Measurements from ENCODE around the gene CCL1.

The CCL1 gene

DNA sequence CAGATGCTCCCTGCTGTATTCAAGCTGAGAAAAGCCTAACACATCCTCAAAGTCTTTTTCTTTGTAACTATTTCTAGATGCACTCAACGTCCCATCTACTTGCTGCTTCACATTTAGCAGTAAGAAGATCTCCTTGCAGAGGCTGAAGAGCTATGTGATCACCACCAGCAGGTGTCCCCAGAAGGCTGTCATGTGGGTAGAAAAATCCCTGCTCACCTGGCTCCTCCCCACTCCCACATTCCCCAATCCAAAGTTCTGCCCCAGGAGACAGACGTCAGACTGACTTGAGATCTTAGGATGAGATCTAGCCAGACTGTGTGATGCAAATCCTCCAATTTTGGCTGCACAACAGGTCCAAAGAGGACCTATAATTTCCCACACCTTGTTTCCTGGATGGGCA is 5.6 kb downstream of the CCL1 start (continued):
- TF ChIP-seq, protein P1, sequence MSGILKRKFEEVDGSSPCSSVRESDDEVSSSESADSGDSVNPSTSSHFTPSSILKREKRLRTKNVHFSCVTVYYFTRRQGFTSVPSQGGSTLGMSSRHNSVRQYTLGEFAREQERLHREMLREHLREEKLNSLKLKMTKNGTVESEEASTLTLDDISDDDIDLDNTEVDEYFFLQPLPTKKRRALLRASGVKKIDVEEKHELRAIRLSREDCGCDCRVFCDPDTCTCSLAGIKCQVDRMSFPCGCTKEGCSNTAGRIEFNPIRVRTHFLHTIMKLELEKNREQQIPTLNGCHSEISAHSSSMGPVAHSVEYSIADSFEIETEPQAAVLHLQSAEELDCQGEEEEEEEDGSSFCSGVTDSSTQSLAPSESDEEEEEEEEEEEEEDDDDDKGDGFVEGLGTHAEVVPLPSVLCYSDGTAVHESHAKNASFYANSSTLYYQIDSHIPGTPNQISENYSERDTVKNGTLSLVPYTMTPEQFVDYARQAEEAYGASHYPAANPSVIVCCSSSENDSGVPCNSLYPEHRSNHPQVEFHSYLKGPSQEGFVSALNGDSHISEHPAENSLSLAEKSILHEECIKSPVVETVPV (CRISPR knock-in tag; IDR thresholded peaks at IDR 0.05) = no peak
- TF ChIP-seq ZFP3 (CRISPR knock-in tag; IDR thresholded peaks at IDR 0.05) (no peak), ZNF565 (CRISPR knock-in tag; conservative IDR thresholded peaks at IDR 0.05; ENCODE audit: low read depth) (no peak), TCF4 (CRISPR knock-in tag; IDR thresholded peaks at IDR 0.05; ENCODE audit: borderline replicate concordance) (no peak), ESRRG (CRISPR knock-in tag; IDR thresholded peaks at IDR 0.05) (no peak), SNAI2 (CRISPR knock-in tag; IDR thresholded peaks at IDR 0.05) (no peak)
- TF ChIP-seq, protein P2, sequence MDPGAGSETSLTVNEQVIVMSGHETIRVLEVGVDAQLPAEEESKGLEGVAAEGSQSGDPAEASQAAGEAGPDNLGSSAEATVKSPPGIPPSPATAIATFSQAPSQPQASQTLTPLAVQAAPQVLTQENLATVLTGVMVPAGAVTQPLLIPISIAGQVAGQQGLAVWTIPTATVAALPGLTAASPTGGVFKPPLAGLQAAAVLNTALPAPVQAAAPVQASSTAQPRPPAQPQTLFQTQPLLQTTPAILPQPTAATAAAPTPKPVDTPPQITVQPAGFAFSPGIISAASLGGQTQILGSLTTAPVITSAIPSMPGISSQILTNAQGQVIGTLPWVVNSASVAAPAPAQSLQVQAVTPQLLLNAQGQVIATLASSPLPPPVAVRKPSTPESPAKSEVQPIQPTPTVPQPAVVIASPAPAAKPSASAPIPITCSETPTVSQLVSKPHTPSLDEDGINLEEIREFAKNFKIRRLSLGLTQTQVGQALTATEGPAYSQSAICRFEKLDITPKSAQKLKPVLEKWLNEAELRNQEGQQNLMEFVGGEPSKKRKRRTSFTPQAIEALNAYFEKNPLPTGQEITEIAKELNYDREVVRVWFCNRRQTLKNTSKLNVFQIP (CRISPR knock-in tag; IDR thresholded peaks at IDR 0.05; ENCODE audit: borderline replicate concordance, low read depth) = no peak

DNA sequence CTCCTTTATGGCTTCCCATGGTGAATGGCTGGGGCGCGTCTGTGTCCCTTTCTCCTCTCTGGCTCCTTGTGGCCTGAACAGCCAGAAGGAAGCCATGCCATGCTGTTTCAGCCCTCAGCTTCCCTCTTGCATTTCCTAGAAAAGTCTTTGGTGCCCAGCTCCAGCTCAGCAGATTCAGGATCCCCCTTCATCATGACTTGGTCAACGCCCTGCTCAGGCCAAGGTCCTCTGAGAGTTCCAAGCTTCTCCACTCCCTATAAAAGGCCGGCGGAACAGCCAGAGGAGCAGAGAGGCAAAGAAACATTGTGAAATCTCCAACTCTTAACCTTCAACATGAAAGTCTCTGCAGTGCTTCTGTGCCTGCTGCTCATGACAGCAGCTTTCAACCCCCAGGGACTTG is 6.8 kb downstream of the CCL1 start, which contains the start of gene CCL13:
Gene CCL13, plus strand, starts transcription at position 287 of the 400 bp plus-strand sequence. Its CDS starts 47 bp downstream, at position 334.
- no peak for ATAC-seq

DNA sequence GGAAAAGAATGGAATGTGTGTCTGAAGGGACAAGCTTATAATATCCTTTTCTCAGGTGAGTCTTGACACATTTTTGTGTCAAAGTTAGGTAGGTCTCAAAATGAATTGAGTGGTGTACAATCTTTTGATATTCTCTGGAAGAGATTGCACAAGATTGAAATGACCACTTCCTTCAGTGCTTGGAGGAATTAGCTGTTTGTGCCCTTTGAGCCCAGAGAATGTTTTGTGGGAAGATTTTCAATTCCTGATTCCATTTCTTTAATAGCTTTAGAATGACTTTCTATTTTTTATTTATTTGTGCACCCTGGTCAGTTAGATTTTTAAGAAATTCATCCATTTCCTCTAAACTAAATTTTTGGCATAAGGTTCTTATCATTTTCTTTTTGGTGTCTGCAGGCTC is 8.4 kb downstream of the CCL1 start:
- TF ChIP-seq ZFP30 (CRISPR knock-in tag; IDR thresholded peaks at IDR 0.05) (no peak), ZC3H10 (CRISPR knock-in tag; IDR thresholded peaks at IDR 0.05) (no peak), RARB (CRISPR knock-in tag; IDR thresholded peaks at IDR 0.05) (no peak), TCF4 (CRISPR knock-in tag; IDR thresholded peaks at IDR 0.05; ENCODE audit: borderline replicate concordance) (no peak), ZNF565 (CRISPR knock-in tag; conservative IDR thresholded peaks at IDR 0.05; ENCODE audit: low read depth) (no peak), SNAI2 (CRISPR knock-in tag; IDR thresholded peaks at IDR 0.05) (no peak)
- TF ChIP-seq, protein P2 (CRISPR knock-in tag; IDR thresholded peaks at IDR 0.05; ENCODE audit: borderline replicate concordance, low read depth) = no peak
- TF ChIP-seq, protein P1 (CRISPR knock-in tag; IDR thresholded peaks at IDR 0.05) = no peak
- TF ChIP-seq, protein P3, sequence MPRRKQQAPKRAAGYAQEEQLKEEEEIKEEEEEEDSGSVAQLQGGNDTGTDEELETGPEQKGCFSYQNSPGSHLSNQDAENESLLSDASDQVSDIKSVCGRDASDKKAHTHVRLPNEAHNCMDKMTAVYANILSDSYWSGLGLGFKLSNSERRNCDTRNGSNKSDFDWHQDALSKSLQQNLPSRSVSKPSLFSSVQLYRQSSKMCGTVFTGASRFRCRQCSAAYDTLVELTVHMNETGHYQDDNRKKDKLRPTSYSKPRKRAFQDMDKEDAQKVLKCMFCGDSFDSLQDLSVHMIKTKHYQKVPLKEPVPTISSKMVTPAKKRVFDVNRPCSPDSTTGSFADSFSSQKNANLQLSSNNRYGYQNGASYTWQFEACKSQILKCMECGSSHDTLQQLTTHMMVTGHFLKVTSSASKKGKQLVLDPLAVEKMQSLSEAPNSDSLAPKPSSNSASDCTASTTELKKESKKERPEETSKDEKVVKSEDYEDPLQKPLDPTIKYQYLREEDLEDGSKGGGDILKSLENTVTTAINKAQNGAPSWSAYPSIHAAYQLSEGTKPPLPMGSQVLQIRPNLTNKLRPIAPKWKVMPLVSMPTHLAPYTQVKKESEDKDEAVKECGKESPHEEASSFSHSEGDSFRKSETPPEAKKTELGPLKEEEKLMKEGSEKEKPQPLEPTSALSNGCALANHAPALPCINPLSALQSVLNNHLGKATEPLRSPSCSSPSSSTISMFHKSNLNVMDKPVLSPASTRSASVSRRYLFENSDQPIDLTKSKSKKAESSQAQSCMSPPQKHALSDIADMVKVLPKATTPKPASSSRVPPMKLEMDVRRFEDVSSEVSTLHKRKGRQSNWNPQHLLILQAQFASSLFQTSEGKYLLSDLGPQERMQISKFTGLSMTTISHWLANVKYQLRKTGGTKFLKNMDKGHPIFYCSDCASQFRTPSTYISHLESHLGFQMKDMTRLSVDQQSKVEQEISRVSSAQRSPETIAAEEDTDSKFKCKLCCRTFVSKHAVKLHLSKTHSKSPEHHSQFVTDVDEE (CRISPR knock-in tag; IDR thresholded peaks at IDR 0.05) = no peak
- TF ChIP-seq, protein P4, sequence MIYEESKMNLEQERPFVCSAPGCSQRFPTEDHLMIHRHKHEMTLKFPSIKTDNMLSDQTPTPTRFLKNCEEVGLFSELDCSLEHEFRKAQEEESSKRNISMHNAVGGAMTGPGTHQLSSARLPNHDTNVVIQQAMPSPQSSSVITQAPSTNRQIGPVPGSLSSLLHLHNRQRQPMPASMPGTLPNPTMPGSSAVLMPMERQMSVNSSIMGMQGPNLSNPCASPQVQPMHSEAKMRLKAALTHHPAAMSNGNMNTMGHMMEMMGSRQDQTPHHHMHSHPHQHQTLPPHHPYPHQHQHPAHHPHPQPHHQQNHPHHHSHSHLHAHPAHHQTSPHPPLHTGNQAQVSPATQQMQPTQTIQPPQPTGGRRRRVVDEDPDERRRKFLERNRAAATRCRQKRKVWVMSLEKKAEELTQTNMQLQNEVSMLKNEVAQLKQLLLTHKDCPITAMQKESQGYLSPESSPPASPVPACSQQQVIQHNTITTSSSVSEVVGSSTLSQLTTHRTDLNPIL (CRISPR knock-in tag; IDR thresholded peaks at IDR 0.05; ENCODE audit: low read depth) = no peak
- no peak for ATAC-seq

More for the DNA sequence above, 6.8 kb downstream of the CCL1 start, which contains the start of gene CCL13:
- TF ChIP-seq ISL1 (CRISPR knock-in tag; IDR thresholded peaks at IDR 0.05) (no peak), ESRRG (CRISPR knock-in tag; IDR thresholded peaks at IDR 0.05) (no peak), CSDC2 (CRISPR knock-in tag; IDR thresholded peaks at IDR 0.05) (no peak), TCF4 (CRISPR knock-in tag; IDR thresholded peaks at IDR 0.05; ENCODE audit: borderline replicate concordance) (no peak)

DNA sequence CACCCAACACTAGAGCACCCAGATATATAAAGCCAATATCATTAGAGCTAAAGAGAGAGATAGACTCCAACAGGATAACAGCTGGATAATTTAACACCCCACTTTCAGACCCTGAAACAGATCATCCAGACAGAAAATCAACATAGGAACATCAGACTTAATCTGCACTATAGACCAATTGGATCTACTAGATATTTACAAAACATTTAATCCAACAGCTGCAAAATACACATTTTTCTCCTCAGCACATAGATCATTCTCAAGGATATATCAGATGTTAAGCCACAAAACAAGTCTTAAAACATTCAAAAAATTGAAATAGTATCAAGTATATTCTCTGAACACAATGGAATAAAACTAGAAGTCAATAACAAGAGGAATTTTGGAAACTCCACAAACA is 10.8 kb downstream of the CCL1 start:
- ATAC-seq = no peak
- TF ChIP-seq, protein P1 (CRISPR knock-in tag; IDR thresholded peaks at IDR 0.05) = no peak
- TF ChIP-seq ZFP30 (CRISPR knock-in tag; IDR thresholded peaks at IDR 0.05) (no peak), ESRRG (CRISPR knock-in tag; IDR thresholded peaks at IDR 0.05) (no peak), ZNF70 (CRISPR knock-in tag; IDR thresholded peaks at IDR 0.05) (no peak), ZNF8 (CRISPR knock-in tag; IDR thresholded peaks at IDR 0.05) (no peak), OSR1 (CRISPR knock-in tag; IDR thresholded peaks at IDR 0.05) (no peak), CSDC2 (CRISPR knock-in tag; IDR thresholded peaks at IDR 0.05) (no peak)

Measured in SK-N-SH treated with all-trans-retinoic acid at 6 μM for 48 hours (cell line).